Fibroblast of mammary gland (primary cell): ENCODE results near the gene HES4.
"Not testable (repeated sequence)": the region's sequence is repeated elsewhere in the genome, so short reads cannot be mapped to it uniquely, and the experiment has no call there.

Source experiments
- DNase-seq: peaks from one replicate; pipeline ENCODE4 v3.0.0-alpha.2; 2010; ENCODE audit warnings: low read depth
- H3K4me3 ChIP-seq: 2 replicates; pipeline ENCODE4 v1.5.1; 2011; ENCODE audit warnings: low read depth, mild to moderate bottlenecking, low read length, moderate library complexity; ENCODE audit not compliant: control insufficient read depth
- TF ChIP-seq, protein P1 (sequence below): conservative IDR thresholded peaks from 2 replicates; pipeline ENCODE4 v1.5.1; 2011; ENCODE audit warnings: low read depth, low read length, inconsistent platforms; ENCODE audit not compliant: control insufficient read depth, insufficient read depth

The HES4 gene

DNA sequence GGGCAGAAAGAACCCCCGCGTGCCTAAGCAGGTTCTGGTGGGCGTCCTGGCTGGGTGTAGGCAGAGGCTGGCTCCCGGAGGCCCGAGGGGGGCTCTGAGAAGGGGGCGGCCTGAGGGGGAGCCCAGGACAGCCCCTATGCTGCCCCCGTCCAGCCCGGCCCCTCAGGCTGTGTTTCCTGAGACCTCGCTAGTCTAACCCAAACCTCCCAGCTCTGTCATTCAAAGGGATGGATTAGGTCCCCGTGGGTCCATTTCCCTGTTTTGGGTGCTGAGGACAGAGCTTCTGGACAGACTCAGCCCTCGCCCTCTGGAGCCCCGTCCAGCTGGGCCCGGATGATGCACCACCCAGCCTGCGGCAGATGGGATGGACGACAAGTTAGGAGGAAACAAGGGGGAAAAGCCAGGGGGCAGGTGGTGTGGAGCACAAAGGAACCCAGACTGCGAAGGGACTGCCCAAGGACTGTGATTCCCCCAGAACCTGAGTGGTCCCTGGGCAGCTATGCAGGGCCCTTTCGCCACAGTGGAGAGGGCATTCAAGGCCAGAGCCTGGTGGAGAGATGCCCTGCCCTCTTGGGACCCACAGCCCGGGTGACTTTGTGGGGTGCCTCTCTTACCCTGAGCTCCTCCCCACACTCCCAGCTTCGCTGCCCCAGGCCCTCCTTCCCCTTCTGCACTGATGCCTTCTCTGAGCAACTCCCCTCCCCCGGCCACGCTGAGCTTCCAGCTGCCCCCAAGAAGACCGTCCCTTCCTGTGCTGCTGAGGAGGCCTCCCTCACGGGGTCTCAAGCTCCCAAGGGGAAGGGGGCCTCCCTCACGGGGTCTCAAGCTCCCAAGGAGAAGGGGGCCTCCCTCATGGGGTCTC is 2.8 kb downstream of the HES4 start:
- TF ChIP-seq, protein P1, sequence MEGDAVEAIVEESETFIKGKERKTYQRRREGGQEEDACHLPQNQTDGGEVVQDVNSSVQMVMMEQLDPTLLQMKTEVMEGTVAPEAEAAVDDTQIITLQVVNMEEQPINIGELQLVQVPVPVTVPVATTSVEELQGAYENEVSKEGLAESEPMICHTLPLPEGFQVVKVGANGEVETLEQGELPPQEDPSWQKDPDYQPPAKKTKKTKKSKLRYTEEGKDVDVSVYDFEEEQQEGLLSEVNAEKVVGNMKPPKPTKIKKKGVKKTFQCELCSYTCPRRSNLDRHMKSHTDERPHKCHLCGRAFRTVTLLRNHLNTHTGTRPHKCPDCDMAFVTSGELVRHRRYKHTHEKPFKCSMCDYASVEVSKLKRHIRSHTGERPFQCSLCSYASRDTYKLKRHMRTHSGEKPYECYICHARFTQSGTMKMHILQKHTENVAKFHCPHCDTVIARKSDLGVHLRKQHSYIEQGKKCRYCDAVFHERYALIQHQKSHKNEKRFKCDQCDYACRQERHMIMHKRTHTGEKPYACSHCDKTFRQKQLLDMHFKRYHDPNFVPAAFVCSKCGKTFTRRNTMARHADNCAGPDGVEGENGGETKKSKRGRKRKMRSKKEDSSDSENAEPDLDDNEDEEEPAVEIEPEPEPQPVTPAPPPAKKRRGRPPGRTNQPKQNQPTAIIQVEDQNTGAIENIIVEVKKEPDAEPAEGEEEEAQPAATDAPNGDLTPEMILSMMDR, result no peak
- DNase-seq, result no peak
- H3K4me3 ChIP-seq, result no peak overlapping the region

DNA sequence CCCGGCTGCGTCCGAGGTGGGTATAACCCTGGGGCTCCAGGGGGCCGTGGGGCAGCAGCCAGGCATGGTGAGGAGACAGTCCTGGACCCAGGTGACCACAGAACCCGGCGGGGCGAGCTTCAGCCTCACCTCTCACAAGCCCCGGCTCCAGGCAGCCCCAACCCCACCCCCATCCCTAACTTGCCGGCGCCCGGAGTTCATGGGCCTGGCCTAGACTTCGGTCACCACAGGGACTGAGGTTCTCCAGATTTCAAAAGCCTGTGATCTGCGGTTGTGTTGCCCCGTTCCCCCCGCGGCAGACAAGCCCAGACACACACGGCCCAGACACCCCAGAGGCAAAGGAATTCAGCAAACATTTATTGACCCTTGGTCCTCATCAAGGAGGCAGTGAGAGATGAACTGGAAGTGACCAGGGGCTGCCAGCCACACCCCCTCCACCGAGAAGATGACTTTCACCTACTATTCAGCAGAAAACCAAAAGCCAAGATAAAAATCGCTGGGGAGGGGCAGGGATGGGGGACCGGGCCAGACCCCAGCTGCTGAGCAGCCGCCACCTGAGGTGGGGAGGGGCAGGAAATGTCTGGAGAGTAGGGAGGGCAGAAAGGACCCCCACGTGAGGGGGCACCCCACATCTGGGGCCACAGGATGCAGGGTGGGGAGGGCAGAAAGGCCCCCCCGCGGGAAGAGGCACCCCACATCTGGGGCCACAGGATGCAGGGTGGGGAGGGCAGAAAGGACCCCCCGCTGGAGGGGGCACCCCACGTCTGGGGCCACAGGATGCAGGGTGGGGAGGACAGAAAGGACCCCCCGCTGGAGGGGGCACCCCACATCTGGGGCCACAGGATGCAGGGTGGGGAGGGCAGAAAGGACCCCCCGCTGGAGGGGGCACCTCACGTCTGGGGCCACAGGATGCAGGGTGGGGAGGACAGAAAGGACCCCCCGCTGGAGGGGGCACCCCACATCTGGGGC is 3.9 kb downstream of the HES4 start:
- no peak overlapping the region for H3K4me3 ChIP-seq
- TF ChIP-seq, protein P1, result no peak
- DNase-seq, result no peak

DNA sequence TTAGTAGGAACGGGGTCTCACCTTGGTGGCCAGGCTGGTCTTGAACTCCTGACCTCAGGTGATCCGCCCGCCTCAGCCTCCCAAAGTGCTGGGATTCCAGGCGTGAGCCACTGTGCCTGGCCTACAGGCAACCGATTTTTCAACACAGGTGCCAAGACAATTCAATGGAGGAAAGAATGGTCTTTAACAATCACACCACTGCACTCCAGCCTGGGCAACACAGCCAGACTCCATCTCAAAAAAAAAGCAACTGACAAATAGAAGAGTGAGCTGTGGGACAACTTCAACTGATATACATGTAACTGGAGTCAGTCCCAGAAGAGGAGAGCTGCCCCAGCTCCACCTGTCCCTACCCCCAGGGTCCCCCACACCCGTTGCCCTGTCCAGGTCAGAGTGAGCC is 5.4 kb downstream of the HES4 start:
- not testable (repeated sequence) for H3K4me3 ChIP-seq, DNase-seq

DNA sequence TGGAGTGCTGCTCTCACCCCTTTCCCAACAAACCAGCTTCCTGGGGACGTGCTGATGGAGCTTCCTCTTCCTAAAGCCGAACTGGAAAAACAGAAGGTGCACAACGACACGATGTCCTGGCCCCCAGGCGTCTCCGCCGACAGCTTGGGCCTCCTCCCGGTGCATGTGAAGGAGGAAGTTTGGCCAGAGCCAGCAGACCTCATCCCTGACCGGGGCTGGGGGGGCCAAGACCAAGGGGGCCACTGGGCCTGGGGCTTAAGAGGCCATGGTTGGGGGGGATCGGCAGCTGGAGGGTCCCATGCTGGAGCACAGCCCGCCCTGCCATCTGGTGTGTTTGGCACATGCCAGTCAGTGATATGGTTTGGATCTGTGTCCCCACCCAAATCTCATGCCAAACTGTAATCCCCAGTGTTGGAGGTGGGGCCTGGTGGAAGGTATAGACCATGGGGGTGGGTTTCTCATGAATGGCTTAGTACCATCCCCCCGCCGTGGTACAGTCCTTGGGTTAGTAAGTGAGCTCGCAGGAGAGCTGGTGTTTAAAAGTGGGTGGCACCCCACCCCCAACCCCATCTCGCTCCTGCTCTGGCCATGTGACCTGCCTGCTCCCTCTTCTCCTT is 6.4 kb downstream of the HES4 start:
- no peak overlapping the region for H3K4me3 ChIP-seq
- TF ChIP-seq, protein P1, result no peak
- DNase-seq, result no peak

DNA sequence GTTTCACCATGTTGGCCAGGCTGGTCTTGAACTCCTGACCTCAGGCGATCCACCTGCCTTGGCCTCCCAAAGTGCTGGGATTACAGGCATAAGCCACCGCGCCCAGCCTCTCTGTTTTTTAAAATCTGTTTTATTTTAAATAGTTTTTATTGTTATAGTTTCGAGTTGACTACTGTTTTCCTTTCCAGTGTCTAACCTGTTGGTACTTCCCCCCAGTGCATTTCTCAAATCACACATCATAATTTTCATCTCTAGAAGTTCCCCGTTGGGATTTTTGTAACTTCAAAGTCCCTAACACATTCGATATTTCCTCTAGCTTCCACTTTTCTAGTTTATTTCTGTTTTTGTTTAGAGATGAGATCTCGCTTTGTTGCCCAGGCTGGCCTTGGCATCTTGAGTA is 7.5 kb downstream of the HES4 start:
- DNase-seq, result no peak
- no peak overlapping the region for H3K4me3 ChIP-seq
- TF ChIP-seq, protein P1, result no peak

DNA sequence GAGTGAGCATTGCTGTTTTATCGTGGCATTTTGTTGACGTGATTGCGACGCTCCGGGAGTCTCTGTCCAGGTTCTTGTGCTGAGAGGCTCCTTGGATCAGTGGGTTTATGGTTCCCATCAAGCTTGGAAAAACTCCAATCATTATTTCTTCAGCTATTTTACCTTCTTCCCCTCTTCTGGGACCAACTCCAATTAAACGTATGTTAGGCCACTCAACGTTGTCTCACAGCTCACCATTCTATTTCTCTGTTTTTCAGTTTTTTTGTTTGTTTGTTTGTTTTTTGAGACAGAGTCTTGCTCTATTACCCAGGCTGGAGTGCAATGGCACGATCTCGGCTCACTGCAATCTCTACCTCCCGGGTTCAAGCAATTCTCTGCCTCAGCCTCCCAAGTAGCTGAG is 8.0 kb downstream of the HES4 start:
- no peak overlapping the region for H3K4me3 ChIP-seq
- no peak for DNase-seq
- TF ChIP-seq, protein P1, result no peak

DNA sequence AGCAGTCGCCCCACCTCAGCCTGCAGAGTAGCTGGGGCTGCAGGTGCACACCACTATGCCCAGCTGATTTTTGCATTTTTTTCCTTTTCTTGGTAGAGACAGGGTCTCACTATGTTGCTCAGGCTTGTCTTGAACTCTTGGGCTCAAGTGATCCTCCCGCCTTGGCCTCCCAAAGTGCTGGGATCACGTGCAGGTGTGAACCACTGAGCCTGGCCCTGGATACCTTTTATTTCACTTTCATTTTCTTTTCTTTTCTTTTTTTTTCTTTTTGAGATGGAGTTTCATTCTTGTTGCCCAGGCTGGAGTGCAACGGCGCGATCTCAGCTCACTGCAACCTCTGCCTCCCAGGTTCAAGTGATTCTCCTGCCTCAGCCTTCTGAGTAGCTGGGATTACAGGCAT is 8.6 kb downstream of the HES4 start:
- not testable (repeated sequence) for DNase-seq, H3K4me3 ChIP-seq

DNA sequence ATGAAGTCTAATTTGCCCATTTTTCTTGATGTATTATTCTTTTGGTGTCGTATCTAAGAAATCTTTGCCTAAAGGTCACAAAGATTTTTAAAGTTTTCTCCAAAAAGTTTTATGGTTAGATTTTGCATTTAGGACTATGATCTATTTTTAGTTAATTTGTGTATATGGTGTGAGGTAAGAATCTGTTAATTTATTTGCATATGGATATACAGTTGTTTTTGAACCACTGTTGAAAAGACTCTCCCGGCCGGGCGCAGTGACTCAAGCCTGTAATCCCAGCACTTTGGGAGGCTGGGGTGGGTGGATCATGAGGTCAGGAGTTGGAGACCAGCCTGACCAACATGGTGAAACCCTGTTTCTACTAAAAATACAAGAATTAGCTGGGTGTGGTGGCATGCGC is 11.8 kb downstream of the HES4 start:
- not testable (repeated sequence) for H3K4me3 ChIP-seq, DNase-seq
